ENCODE measurements around the gene CLEC3B.

DNA sequence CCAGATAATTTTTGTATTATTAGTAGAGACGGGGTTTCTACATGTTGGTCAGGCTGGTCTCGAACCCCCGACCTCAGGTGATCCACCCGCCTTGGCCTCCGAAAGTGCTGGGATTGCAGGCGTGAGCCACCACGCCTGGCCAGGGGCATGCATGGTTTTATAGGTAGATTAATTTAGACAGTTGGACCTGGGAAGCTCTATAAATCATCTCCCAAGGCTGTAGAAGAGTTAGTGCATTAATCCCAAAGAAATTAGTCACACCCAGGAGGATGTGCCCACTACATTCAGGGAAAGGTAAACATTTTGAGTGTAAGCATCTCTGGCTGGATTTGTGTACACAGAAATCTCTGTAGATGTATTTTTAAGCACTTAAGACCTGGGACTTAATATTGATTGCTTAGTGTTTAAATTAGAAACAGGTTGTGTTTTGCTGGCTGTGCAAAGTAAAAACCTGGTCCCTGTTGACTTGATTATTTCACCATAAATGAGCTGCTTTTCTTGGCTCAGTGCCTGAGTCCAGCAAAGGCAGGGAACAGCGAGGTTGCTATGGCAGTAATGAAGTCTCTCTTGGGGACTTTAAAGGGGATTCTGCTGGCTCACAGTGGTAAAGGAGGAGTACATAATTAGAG lies 30.8 kb upstream of the CLEC3B start:
- TF ChIP-seq, protein P1, sequence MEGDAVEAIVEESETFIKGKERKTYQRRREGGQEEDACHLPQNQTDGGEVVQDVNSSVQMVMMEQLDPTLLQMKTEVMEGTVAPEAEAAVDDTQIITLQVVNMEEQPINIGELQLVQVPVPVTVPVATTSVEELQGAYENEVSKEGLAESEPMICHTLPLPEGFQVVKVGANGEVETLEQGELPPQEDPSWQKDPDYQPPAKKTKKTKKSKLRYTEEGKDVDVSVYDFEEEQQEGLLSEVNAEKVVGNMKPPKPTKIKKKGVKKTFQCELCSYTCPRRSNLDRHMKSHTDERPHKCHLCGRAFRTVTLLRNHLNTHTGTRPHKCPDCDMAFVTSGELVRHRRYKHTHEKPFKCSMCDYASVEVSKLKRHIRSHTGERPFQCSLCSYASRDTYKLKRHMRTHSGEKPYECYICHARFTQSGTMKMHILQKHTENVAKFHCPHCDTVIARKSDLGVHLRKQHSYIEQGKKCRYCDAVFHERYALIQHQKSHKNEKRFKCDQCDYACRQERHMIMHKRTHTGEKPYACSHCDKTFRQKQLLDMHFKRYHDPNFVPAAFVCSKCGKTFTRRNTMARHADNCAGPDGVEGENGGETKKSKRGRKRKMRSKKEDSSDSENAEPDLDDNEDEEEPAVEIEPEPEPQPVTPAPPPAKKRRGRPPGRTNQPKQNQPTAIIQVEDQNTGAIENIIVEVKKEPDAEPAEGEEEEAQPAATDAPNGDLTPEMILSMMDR (IDR thresholded peaks at IDR 0.05): no peak
- no peak for TF ChIP-seq POLR2A (IDR thresholded peaks at IDR 0.05)
